ENCODE measurements around the gene ORAI1. TPM values are rescaled to one million over a fixed set of nuclear protein-coding genes. Genes with fewer than 3 reads are reported as not detected.

Gene ORAI1
- total and polyA plus RNA-seq, 2 experiments from 2014 or later: 4.9 to 14.2 TPM

- no peaks in the 10 kb centered on the region for H4K20me1 ChIP-seq (ENCODE audit: insufficient read depth)
- H3K27me3 ChIP-seq (replicated peaks; ENCODE audit: insufficient read depth): no peaks in the 10 kb centered on the region
- no peaks in the 10 kb centered on the region for H3F3A ChIP-seq (ENCODE audit: insufficient read depth)
- H3K4me1 ChIP-seq (ENCODE audit: insufficient read depth): peaks cover 13% of the 10 kb centered on the region; the same call in 1 of the 2 replicates
- no peaks in the 10 kb centered on the region for H3K79me2 ChIP-seq (ENCODE audit: insufficient read depth)
- H3K4me3 ChIP-seq: no peak overlapping the region
- in situ Hi-C loops (cut with MboI): no loop called here
- TF ChIP-seq EZH2 (IDR thresholded peaks at IDR 0.05; ENCODE audit: insufficient read depth, poor library complexity, severe bottlenecking) (no peak), EZH2phosphoT487 (IDR thresholded peaks at IDR 0.05; ENCODE audit: insufficient read depth, low read depth) (no peak)
- 25 to 27% methylated on average over 3 of the region's 3 CpGs for WGBS, 2 experiments (ENCODE audit: low coverage in 1 of 2, low lambda C conversion rate in 2 of 2, missing lambda C conversion rate in 2 of 2)
- H3K9me2 ChIP-seq (ENCODE audit: insufficient read depth): no peaks in the 10 kb centered on the region
- H3K9ac ChIP-seq: no peak overlapping the region
- no peak overlapping the region for H2AFZ ChIP-seq
- no peak for DNase-seq
- H3K27ac ChIP-seq: no peak overlapping the region
- H3K9me3 ChIP-seq (ENCODE audit: low read depth): no peaks in the 10 kb centered on the region
- H3K36me3 ChIP-seq (ENCODE audit: low read depth): no peaks in the 10 kb centered on the region
- no peak overlapping the region for H3K4me2 ChIP-seq (ENCODE audit: unreplicated experiment)
These were observed 62.6 kb downstream of the ORAI1 start for GRCh38 chr12:121688966-121689365.

- TF ChIP-seq EZH2 (IDR thresholded peaks at IDR 0.05; ENCODE audit: insufficient read depth, poor library complexity, severe bottlenecking): no peak
- TF ChIP-seq EZH2phosphoT487 (IDR thresholded peaks at IDR 0.05; ENCODE audit: insufficient read depth, low read depth): no peak
- WGBS, 2 experiments (ENCODE audit: low coverage in 1 of 2, low lambda C conversion rate in 2 of 2, missing lambda C conversion rate in 2 of 2): 65 to 69% methylated on average over 2 of the region's 2 CpGs
- H3K27me3 ChIP-seq (replicated peaks; ENCODE audit: insufficient read depth): no peaks in the 10 kb centered on the region
- H4K20me1 ChIP-seq (ENCODE audit: insufficient read depth): no peaks in the 10 kb centered on the region
- no peak for DNase-seq
- no peak overlapping the region for H2AFZ ChIP-seq
- H3K27ac ChIP-seq: no peak overlapping the region
- no peaks in the 10 kb centered on the region for H3K9me3 ChIP-seq (ENCODE audit: low read depth)
- H3K4me3 ChIP-seq: no peak overlapping the region
- H3K9me2 ChIP-seq (ENCODE audit: insufficient read depth): no peaks in the 10 kb centered on the region
- no peak overlapping the region for H3K9ac ChIP-seq
- H3K4me2 ChIP-seq (ENCODE audit: unreplicated experiment): no peak overlapping the region
- peaks cover 13% of the 10 kb centered on the region; the same call in 1 of the 2 replicates for H3K4me1 ChIP-seq (ENCODE audit: insufficient read depth)
- in situ Hi-C loops (cut with MboI): no loop called here
- no peaks in the 10 kb centered on the region for H3F3A ChIP-seq (ENCODE audit: insufficient read depth)
- no peaks in the 10 kb centered on the region for H3K79me2 ChIP-seq (ENCODE audit: insufficient read depth)
- no peaks in the 10 kb centered on the region for H3K36me3 ChIP-seq (ENCODE audit: low read depth)
These were observed 63.1 kb downstream of the ORAI1 start for GRCh38 chr12:121689430-121689829.

Small RNAs within 50 kb of the gene (small RNA-seq; reads per million reads assigned to genes)
- not detected for gene RNU6-1004P (ENCODE audit: low read depth, low replicate concordance)

Other genes with a start within 250 kb of the ORAI1 start
- 42.8 and 47.2 TPM in 2 replicates for gene RNF34, start 226.4 kb upstream of the ORAI1 start, total RNA-seq (2014; rRNA removed; shearing (Covaris generic))
- 42.8 and 48.2 TPM in 2 replicates for gene RNF34, start 226.4 kb upstream of the ORAI1 start, polyA plus RNA-seq (2016; fragmentation: Nextera tagmentation; extraction: Ambion mirVana)
- gene KDM2B, start 45.5 kb upstream of the ORAI1 start, total RNA-seq (2014; rRNA removed; shearing (Covaris generic)): 20.1 and 26.3 TPM in 2 replicates
- 8.2 and 10.6 TPM in 2 replicates for gene KDM2B, start 45.5 kb upstream of the ORAI1 start, polyA plus RNA-seq (2016; fragmentation: Nextera tagmentation; extraction: Ambion mirVana)
- 0.13 TPM in 1 of 2 replicates, not detected in the other for gene MORN3, start 43.1 kb downstream of the ORAI1 start, total RNA-seq (2014; rRNA removed; shearing (Covaris generic))
- gene MORN3, start 43.1 kb downstream of the ORAI1 start, polyA plus RNA-seq (2016; fragmentation: Nextera tagmentation; extraction: Ambion mirVana): 0.58 and 0.63 TPM in 2 replicates
- 10.7 and 12.1 TPM in 2 replicates for gene TMEM120B, start 86.2 kb downstream of the ORAI1 start, total RNA-seq (2014; rRNA removed; shearing (Covaris generic))
- gene TMEM120B, start 86.2 kb downstream of the ORAI1 start, polyA plus RNA-seq (2016; fragmentation: Nextera tagmentation; extraction: Ambion mirVana): 4.7 and 4.8 TPM in 2 replicates
- gene RHOF, start 167.2 kb downstream of the ORAI1 start, total RNA-seq (2014; rRNA removed; shearing (Covaris generic)): 6.7 and 8.2 TPM in 2 replicates
- gene RHOF, start 167.2 kb downstream of the ORAI1 start, polyA plus RNA-seq (2016; fragmentation: Nextera tagmentation; extraction: Ambion mirVana): 1.5 and 2.4 TPM in 2 replicates
- 2.0 and 2.7 TPM in 2 replicates for gene SETD1B, start 177.5 kb downstream of the ORAI1 start, total RNA-seq (2014; rRNA removed; shearing (Covaris generic))
- 1.7 and 2.0 TPM in 2 replicates for gene SETD1B, start 177.5 kb downstream of the ORAI1 start, polyA plus RNA-seq (2016; fragmentation: Nextera tagmentation; extraction: Ambion mirVana)
- not detected in 2 replicates for gene HPD, start 232.3 kb downstream of the ORAI1 start, total RNA-seq (2014; rRNA removed; shearing (Covaris generic))
- not detected in 2 replicates for gene HPD, start 232.3 kb downstream of the ORAI1 start, polyA plus RNA-seq (2016; fragmentation: Nextera tagmentation; extraction: Ambion mirVana)